Mesendoderm (in vitro differentiated cells): ENCODE measurements around the gene STRIP1.
A peak's percentile ranks its signal among the peaks of the same experiment; 100 is the strongest.

Source experiments
- DNase-seq: peaks from one replicate; pipeline ENCODE4 v3.0.0; 2013
- H2AK5ac ChIP-seq: 2 replicates; pipeline ENCODE4 v1.6.1; 2013; ENCODE audit warnings: low read length, inconsistent platforms
- H2BK120ac ChIP-seq: 2 replicates; pipeline ENCODE4 v1.6.1; 2013; ENCODE audit warnings: low read depth, mild to moderate bottlenecking, low read length, moderate library complexity, mixed read lengths
- H2BK15ac ChIP-seq: replicated peaks from 2 replicates; pipeline ENCODE4 v1.6.1; 2013; ENCODE audit warnings: low read depth, mild to moderate bottlenecking, moderate library complexity
- H2BK5ac ChIP-seq: 2 replicates; pipeline ENCODE4 v1.6.1; 2013; ENCODE audit warnings: low read length, inconsistent platforms
- H3K18ac ChIP-seq: 2 replicates; pipeline ENCODE4 v1.6.1; 2013; ENCODE audit warnings: mild to moderate bottlenecking, low read length, mixed read lengths
- H3K23ac ChIP-seq: one replicate; pipeline ENCODE4 v1.6.1; 2013; ENCODE audit warnings: low read length
- H3K27ac ChIP-seq: 2 replicates; pipeline ENCODE4 v1.5.1; 2013; ENCODE audit warnings: low read depth, mild to moderate bottlenecking, inconsistent platforms, low read length, moderate library complexity
- H3K27me3 ChIP-seq: 2 replicates; pipeline ENCODE4 v1.6.1; 2013; ENCODE audit warnings: low read length, control low read depth, mild to moderate bottlenecking, inconsistent platforms; ENCODE audit not compliant: insufficient read depth, poor library complexity
- H3K36me3 ChIP-seq: 2 replicates; pipeline ENCODE4 v1.6.1; 2013; ENCODE audit warnings: low read length, inconsistent platforms; ENCODE audit not compliant: control insufficient read depth, insufficient read depth
- H3K4ac ChIP-seq: one replicate; pipeline ENCODE4 v1.6.1; 2013; ENCODE audit warnings: low read depth, mild to moderate bottlenecking, low read length, moderate library complexity
- H3K4me1 ChIP-seq: 2 replicates; pipeline ENCODE4 v1.6.1; 2013; ENCODE audit warnings: low read depth, low read length, inconsistent platforms; ENCODE audit not compliant: control insufficient read depth
- H3K4me2 ChIP-seq: 2 replicates; pipeline ENCODE4 v1.6.1; 2013; ENCODE audit warnings: low read length
- H3K4me3 ChIP-seq: 2 replicates; pipeline ENCODE4 v1.5.1; 2013; ENCODE audit warnings: mild to moderate bottlenecking, low read length
- H3K56ac ChIP-seq: one replicate; pipeline ENCODE4 v1.6.1; 2013; ENCODE audit warnings: low read length
- H3K79me1 ChIP-seq: 2 replicates; pipeline ENCODE4 v1.6.1; 2013; ENCODE audit warnings: low read length, inconsistent platforms
- H3K79me2 ChIP-seq: 2 replicates; pipeline ENCODE4 v1.6.1; 2013; ENCODE audit warnings: mild to moderate bottlenecking, low read length; ENCODE audit not compliant: control insufficient read depth, insufficient read depth
- H3K9ac ChIP-seq: 2 replicates; pipeline ENCODE4 v1.6.1; 2013; ENCODE audit warnings: low read length, inconsistent platforms
- H4K5ac ChIP-seq: one replicate; pipeline ENCODE4 v1.6.1; 2013; ENCODE audit warnings: low read length
- H4K8ac ChIP-seq: one replicate; pipeline ENCODE4 v1.6.1; 2013; ENCODE audit warnings: low read depth, mild to moderate bottlenecking, control low read depth, low read length, moderate library complexity
- WGBS: extraction: QIAGEN DNeasy Blood & Tissue Kit; methylation state at CpG from one replicate; pipeline ENCODE4 v1.1.7; 2013; ENCODE audit warnings: low lambda C conversion rate, missing lambda C conversion rate; ENCODE audit not compliant: insufficient coverage; ENCODE audit errors: extremely low coverage; 5-methylcytosine and 5-hydroxymethylcytosine counted together

Gene STRIP1

GRCh38 chr1:110097507-110098221, 63.2 kb downstream of the STRIP1 start:
- H3K9ac ChIP-seq: no peak overlapping the region
- no peak overlapping the region for H3K4me2 ChIP-seq
- H3K27ac ChIP-seq: no peak overlapping the region
- no peaks in the 10 kb centered on the region for H3K36me3 ChIP-seq
- H3K18ac ChIP-seq: no peak overlapping the region
- H3K4me3 ChIP-seq: no peak overlapping the region
- no peak overlapping the region for H2BK15ac ChIP-seq
- no CpG with 5 or more reads among the region's 11 CpGs for WGBS
- H3K79me1 ChIP-seq: no peaks in the 10 kb centered on the region
- H2BK120ac ChIP-seq: no peak overlapping the region
- no peaks in the 10 kb centered on the region for H3K4me1 ChIP-seq
- no peak for DNase-seq
- no peak overlapping the region for H3K56ac ChIP-seq
- H4K8ac ChIP-seq: no peak overlapping the region
- H3K4ac ChIP-seq: no peak overlapping the region
- no peaks in the 10 kb centered on the region for H3K79me2 ChIP-seq
- no peak overlapping the region for H2AK5ac ChIP-seq
- no peak overlapping the region for H2BK5ac ChIP-seq
- H4K5ac ChIP-seq: no peak overlapping the region
- H3K27me3 ChIP-seq: no peaks in the 10 kb centered on the region
- no peak overlapping the region for H3K23ac ChIP-seq

- Histone ChIP-seq H4K5ac (no peak overlapping the region), H4K8ac (no peak overlapping the region), H3K27me3 (no peaks in the 10 kb centered on the region), H3K4ac (no peak overlapping the region), H3K18ac (no peak overlapping the region), H2BK120ac (no peak overlapping the region), H2AK5ac (no peak overlapping the region), H3K4me2 (no peak overlapping the region), H3K79me1 (no peaks in the 10 kb centered on the region), H3K23ac (no peak overlapping the region), H3K4me1 (no peaks in the 10 kb centered on the region), H2BK15ac (no peak overlapping the region), H2BK5ac (no peak overlapping the region), H3K79me2 (no peaks in the 10 kb centered on the region), H3K4me3 (no peak overlapping the region), H3K36me3 (no peaks in the 10 kb centered on the region), H3K27ac (no peak overlapping the region), H3K56ac (peak overlapping the region; percentile 15), H3K9ac (no peak overlapping the region)
- no CpG with 5 or more reads among the region's 9 CpGs for WGBS
- DNase-seq: no peak
Observed at GRCh38 chr1:110098222-110099026, 64.0 kb downstream of the STRIP1 start.

- Histone ChIP-seq H2BK15ac (no peak overlapping the region), H3K79me1 (no peaks in the 10 kb centered on the region), H3K56ac (no peak overlapping the region), H3K79me2 (no peaks in the 10 kb centered on the region), H3K4me2 (no peak overlapping the region), H3K23ac (no peak overlapping the region), H3K4ac (no peak overlapping the region), H3K27ac (no peak overlapping the region), H3K18ac (no peak overlapping the region), H3K36me3 (no peaks in the 10 kb centered on the region), H3K9ac (no peak overlapping the region), H4K8ac (no peak overlapping the region), H2BK5ac (no peak overlapping the region), H2AK5ac (no peak overlapping the region), H3K4me1 (no peaks in the 10 kb centered on the region), H3K27me3 (no peaks in the 10 kb centered on the region), H4K5ac (no peak overlapping the region), H2BK120ac (no peak overlapping the region), H3K4me3 (no peak overlapping the region)
- no CpG with 5 or more reads among the region's 2 CpGs for WGBS
- DNase-seq: no peak
Observed at GRCh38 chr1:110100335-110100734, 65.9 kb downstream of the STRIP1 start.

- Histone ChIP-seq H2AK5ac (no peak overlapping the region), H4K5ac (no peak overlapping the region), H3K27me3 (no peaks in the 10 kb centered on the region), H3K23ac (no peak overlapping the region), H3K79me1 (no peaks in the 10 kb centered on the region), H3K56ac (no peak overlapping the region), H4K8ac (no peak overlapping the region), H3K9ac (no peak overlapping the region), H3K4me3 (no peak overlapping the region), H2BK5ac (no peak overlapping the region), H3K4me1 (no peaks in the 10 kb centered on the region), H2BK120ac (no peak overlapping the region), H3K79me2 (no peaks in the 10 kb centered on the region), H3K4me2 (no peak overlapping the region), H3K4ac (no peak overlapping the region), H3K36me3 (no peaks in the 10 kb centered on the region), H2BK15ac (no peak overlapping the region), H3K27ac (no peak overlapping the region), H3K18ac (no peak overlapping the region)
- DNase-seq: no peak
- no CpG with 5 or more reads among the region's 7 CpGs for WGBS
Observed at GRCh38 chr1:110102081-110102480, 67.7 kb downstream of the STRIP1 start.
